Transverse colon (tissue), 4 donors: Measurements from ENCODE around the gene PRPF6. TPM values are rescaled to one million over a fixed set of nuclear protein-coding genes. Genes with fewer than 3 reads are reported as not detected.

Experiments
- DNase-seq: peaks from one replicate; pipeline ENCODE4 v3.0.0-alpha.2; 2019
- H3K27ac ChIP-seq, 4 donors: fragments of 200-600 bp; sonication (generic); 2 replicates each; pipeline ENCODE4 v1.5.1; 2016 to 2018; ENCODE audit warnings: inconsistent platforms in 4 of 4
- H3K27me3 ChIP-seq: fragments of 200-600 bp; sonication (generic); 2 replicates; pipeline ENCODE4 v1.5.1; 2017; ENCODE audit warnings: inconsistent platforms
- H3K36me3 ChIP-seq, 4 donors: fragments of 200-600 bp; sonication (generic); 2 replicates each; pipeline ENCODE4 v1.5.1; 2017 to 2019; ENCODE audit warnings: inconsistent platforms in 4 of 4
- H3K4me1 ChIP-seq, 4 donors: fragments of 200-600 bp; sonication (generic); 2 replicates each; pipeline ENCODE4 v1.5.1; 2017 to 2020; ENCODE audit warnings: inconsistent platforms in 4 of 4
- H3K4me3 ChIP-seq, 4 donors: fragments of 200-600 bp; sonication (generic); 1 replicate in 1 of 4; 2 replicates in 3 of 4; pipeline versions ENCODE4 v1.5.1 to v1.6.1; 2017 to 2019; ENCODE audit warnings: inconsistent platforms in 4 of 4
- H3K9me3 ChIP-seq, 2 donors: fragments of 200-600 bp; sonication (generic); 2 replicates each; pipeline ENCODE4 v1.5.1; 2017 to 2019; ENCODE audit warnings: inconsistent platforms in 2 of 2
- CTCF ChIP-seq, 5 experiments: fragments of 200-600 bp in 3 of 5; fragments of 450-650 bp in 2 of 5; sonication (generic) in 3 of 5; IDR thresholded peaks; 1 replicate in 2 of 5; 2 replicates in 3 of 5; pipeline ENCODE4 v1.5.1; 2016 to 2017; ENCODE audit warnings: antibody characterized with exemption in 5 of 5, inconsistent platforms in 3 of 5, mild to moderate bottlenecking in 2 of 5, moderate library complexity in 1 of 5
- EP300 ChIP-seq: sonication (generic); formaldehyde crosslinking; IDR thresholded peaks from one replicate; pipeline ENCODE4 v1.6.1; 2017; ENCODE audit warnings: antibody characterized with exemption, low read depth
- POLR2A ChIP-seq: fragments of 450-650 bp; IDR thresholded peaks from one replicate; pipeline ENCODE4 v1.6.1; 2016; ENCODE audit warnings: antibody characterized with exemption, mild to moderate bottlenecking, moderate library complexity
- POLR2AphosphoS5 ChIP-seq, 3 donors: sonication (generic); formaldehyde crosslinking; IDR thresholded peaks; one replicate each; pipeline ENCODE4 v1.6.1; 2016; ENCODE audit warnings: antibody characterized with exemption in 3 of 3
- WGBS, 2 donors: methylation state at CpG; one replicate each; pipeline ENCODE4 v1.1.5; 2018; ENCODE audit warnings: low coverage in 1 of 2; 5-methylcytosine and 5-hydroxymethylcytosine counted together
- in situ Hi-C, 4 donors: fragments of 200-750 bp; cut with MboI; loops; one replicate each; pipeline versions ENCODE4 v1.15.0 to v1.15.1; 2017; ENCODE audit warnings: low sequenced_read_pairs in 3 of 4, low pct_ligation_motif_present in 1 of 4, low pct_unique_long_range_greater_than_20kb in 1 of 4
- intact Hi-C: fragments of 100-400 bp; cut with DNase I; formaldehyde crosslinking; loops from one replicate; pipeline ENCODE4 v1.15.1; 2023; ENCODE audit warnings: low total_unique reads
- total RNA-seq, 4 donors: library from RNA; depleted of rRNA; stranded (reverse); fragments of >200 nt; gene quantifications; one replicate each; pipeline ENCODE4 v1.1.0, GENCODE V29; 2016

The PRPF6 gene
- total RNA-seq, 4 donors from 2014 or later = 29.2 to 55.7 (median 51.8) TPM

GRCh38 chr20:63945031-63945658 is 35.8 kb upstream of the PRPF6 start:
- WGBS, 2 donors = 94% methylated on average over 16 of the region's 17 CpGs; no CpG with 5 or more reads in 1 of the 2 donors
- Histone ChIP-seq H3K4me1 (peaks cover 20 to 27% (median 24%) of the 10 kb centered on the region in 4 donors), H3K4me3 (no peak overlapping the region), H3K36me3 (peaks cover 0 to 31% (median 12%) of the 10 kb centered on the region in 4 donors), H3K27ac (no peak overlapping the region), H3K9me3 (no peaks in the 10 kb centered on the region), H3K27me3 (no peaks in the 10 kb centered on the region)
- TF ChIP-seq POLR2AphosphoS5 (IDR thresholded peaks at IDR 0.05) (no peak), POLR2A (no peak), EP300 (no peak), CTCF (IDR thresholded peaks at IDR 0.05) (no peak)
- intact Hi-C loops = no loop called here
- no peak for DNase-seq
- in situ Hi-C loops = no loop called here

DNA sequence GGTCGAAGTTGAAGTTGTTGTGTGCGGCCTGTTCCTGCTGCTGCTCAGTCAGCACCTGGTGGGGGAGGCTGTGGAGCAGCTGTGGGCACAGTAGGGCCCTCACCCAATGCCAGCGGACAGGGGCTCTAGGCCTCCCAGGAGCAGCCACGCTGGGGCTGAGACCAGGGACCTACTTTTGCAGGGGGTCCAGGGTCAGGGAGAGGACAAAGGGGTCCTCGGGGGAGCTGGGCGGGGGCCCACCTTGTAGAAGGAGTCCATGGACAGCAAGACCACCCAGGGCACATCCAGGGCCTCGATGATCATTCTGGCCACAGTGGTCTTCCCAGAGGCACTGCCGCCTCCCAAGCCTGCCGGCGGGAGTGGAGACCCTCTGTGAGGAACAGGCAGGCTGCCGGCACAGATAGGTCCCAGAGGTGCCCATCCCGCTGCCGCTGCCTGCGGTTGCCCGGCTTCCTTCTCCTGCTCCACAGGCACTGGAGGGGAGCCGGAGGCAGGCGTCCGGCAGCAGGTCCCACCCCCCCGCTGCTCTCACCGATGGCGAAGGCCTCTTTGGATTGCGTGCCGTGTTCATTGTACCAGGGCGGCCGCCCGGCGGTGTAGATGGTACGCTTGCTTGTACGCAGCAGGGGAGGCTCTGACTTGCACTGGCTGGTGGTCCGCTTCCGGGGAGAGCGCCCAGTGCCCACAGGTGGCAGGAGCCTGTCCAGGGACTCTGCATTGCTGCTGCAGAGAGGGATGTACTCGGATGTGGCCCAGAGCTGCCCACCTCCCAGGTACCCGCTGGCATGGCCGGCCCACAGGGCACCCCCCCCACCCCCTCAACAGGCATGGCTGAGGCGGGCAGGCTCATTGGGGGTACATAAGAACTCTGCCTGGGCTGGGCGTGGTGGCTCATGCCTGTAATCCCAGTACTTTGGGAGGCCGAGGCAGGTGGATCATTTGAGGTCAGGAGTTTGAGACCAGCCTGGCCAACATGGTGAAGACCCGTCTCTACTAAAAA is 34.7 kb upstream of the PRPF6 start:
- 89 to 100% methylated on average over 1 to 17 of the region's 39 CpGs for WGBS, 2 donors
- intact Hi-C loops = no loop called here
- H3K27me3 ChIP-seq = no peaks in the 10 kb centered on the region
- peaks cover 0 to 21% (median 8%) of the 10 kb centered on the region in 4 donors for H3K36me3 ChIP-seq
- peak; percentile 8 for DNase-seq
- peaks cover 31 to 38% (median 34%) of the 10 kb centered on the region in 4 donors for H3K4me1 ChIP-seq
- in situ Hi-C loops = no loop called here
- no peak overlapping the region for H3K27ac ChIP-seq
- no peak overlapping the region for H3K4me3 ChIP-seq
- H3K9me3 ChIP-seq = no peaks in the 10 kb centered on the region
- TF ChIP-seq CTCF (IDR thresholded peaks at IDR 0.05) = no peak
- TF ChIP-seq EP300 = no peak
- no peak for TF ChIP-seq POLR2A
- TF ChIP-seq POLR2AphosphoS5 (IDR thresholded peaks at IDR 0.05) = no peak

- Histone ChIP-seq H3K36me3 (peaks cover 0 to 21% (median 8%) of the 10 kb centered on the region in 4 donors), H3K4me1 (peaks cover 39 to 47% (median 42%) of the 10 kb centered on the region in 4 donors), H3K9me3 (no peaks in the 10 kb centered on the region), H3K27ac (peak overlapping the region in 2 of 4 donors; percentile 84 to 93), H3K4me3 (no peak overlapping the region), H3K27me3 (no peaks in the 10 kb centered on the region)
- intact Hi-C loops (no loop called here), in situ Hi-C loops (no loop called here)
- TF ChIP-seq POLR2AphosphoS5 (IDR thresholded peaks at IDR 0.05) (no peak), POLR2A (no peak), EP300 (no peak), CTCF (IDR thresholded peaks at IDR 0.05) (no peak)
- DNase-seq = no peak
- whole genome bisulfite sequencing, 2 donors = 67 to 85% methylated on average over 2 to 13 of the region's 15 CpGs
These were observed 33.8 kb upstream of the PRPF6 start for GRCh38 chr20:63946986-63947637.
